Esophagus squamous epithelium (tissue), 5 donors: ENCODE data around the gene GLRX3. TPM values are rescaled to one million over a fixed set of nuclear protein-coding genes. Genes with fewer than 3 reads are reported as not detected.

ENCODE experiments used
- DNase-seq: peaks from one replicate; lab custom pipeline; 2025; lab: John Stamatoyannopoulos, UW
- H3K27ac ChIP-seq, 4 donors: fragments of 200-600 bp; sonication (generic); one replicate each; pipeline ENCODE4 v1.5.1; 2016 to 2019; ENCODE audit warnings: mild to moderate bottlenecking in 1 of 4
- H3K27me3 ChIP-seq, 4 donors: fragments of 200-600 bp; sonication (generic); 1 replicate in 3 of 4; 2 replicates in 1 of 4; pipeline versions ENCODE4 v1.5.1 to v1.6.0; 2017 to 2021; ENCODE audit warnings: antibody characterized with exemption in 1 of 4
- H3K36me3 ChIP-seq, 3 donors: fragments of 200-600 bp; sonication (generic); one replicate each; pipeline ENCODE4 v1.5.1; 2016 to 2019
- H3K4me1 ChIP-seq, 3 donors: fragments of 200-600 bp; sonication (generic); one replicate each; pipeline ENCODE4 v1.5.1; 2017 to 2019
- H3K4me3 ChIP-seq, 4 donors: fragments of 200-600 bp; sonication (generic); 1 replicate in 3 of 4; 2 replicates in 1 of 4; pipeline ENCODE4 v1.5.1; 2016 to 2019; ENCODE audit warnings: mild to moderate bottlenecking in 2 of 4, moderate library complexity in 1 of 4
- H3K9me3 ChIP-seq, 3 donors: fragments of 200-600 bp; sonication (generic); one replicate each; pipeline ENCODE4 v1.5.1; 2016 to 2019
- POLR2A ChIP-seq, 4 donors: fragments of 450-650 bp; IDR thresholded peaks; one replicate each; pipeline ENCODE4 v1.6.1; 2017; ENCODE audit warnings: antibody characterized with exemption in 4 of 4, mild to moderate bottlenecking in 4 of 4, moderate library complexity in 3 of 4
- WGBS, 2 donors: methylation state at CpG; one replicate each; pipeline ENCODE4 v1.1.5; 2018; 5-methylcytosine and 5-hydroxymethylcytosine counted together
- intact Hi-C: fragments of 100-400 bp; cut with DNase I; formaldehyde crosslinking; loops from one replicate; pipeline ENCODE4 v1.15.0; 2022
- total RNA-seq, 4 donors: library from RNA; depleted of rRNA; stranded (reverse); fragments of >200 nt; gene quantifications; one replicate each; pipeline ENCODE4 v1.1.0, GENCODE V29; 2016
- TF ChIP-seq, protein P1 (sequence below), 6 experiments: fragments of 450-650 bp in 4 of 6; fragments of 200-600 bp in 2 of 6; sonication (generic) in 2 of 6; IDR thresholded peaks; one replicate each; pipeline ENCODE4 v1.5.1; 2016 to 2019; ENCODE audit warnings: antibody characterized with exemption in 6 of 6, mild to moderate bottlenecking in 4 of 6, moderate library complexity in 4 of 6
- donor health status: DM: yes; HTN: yes; CAD: no.

Gene GLRX3
- total RNA-seq, 4 donors from 2014 or later: 48.5 to 115 (median 81.8) TPM

- no peaks in the 10 kb centered on the region for H3K36me3 ChIP-seq
- no peak for TF ChIP-seq POLR2A (IDR thresholded peaks at IDR 0.05)
- TF ChIP-seq, protein P1, sequence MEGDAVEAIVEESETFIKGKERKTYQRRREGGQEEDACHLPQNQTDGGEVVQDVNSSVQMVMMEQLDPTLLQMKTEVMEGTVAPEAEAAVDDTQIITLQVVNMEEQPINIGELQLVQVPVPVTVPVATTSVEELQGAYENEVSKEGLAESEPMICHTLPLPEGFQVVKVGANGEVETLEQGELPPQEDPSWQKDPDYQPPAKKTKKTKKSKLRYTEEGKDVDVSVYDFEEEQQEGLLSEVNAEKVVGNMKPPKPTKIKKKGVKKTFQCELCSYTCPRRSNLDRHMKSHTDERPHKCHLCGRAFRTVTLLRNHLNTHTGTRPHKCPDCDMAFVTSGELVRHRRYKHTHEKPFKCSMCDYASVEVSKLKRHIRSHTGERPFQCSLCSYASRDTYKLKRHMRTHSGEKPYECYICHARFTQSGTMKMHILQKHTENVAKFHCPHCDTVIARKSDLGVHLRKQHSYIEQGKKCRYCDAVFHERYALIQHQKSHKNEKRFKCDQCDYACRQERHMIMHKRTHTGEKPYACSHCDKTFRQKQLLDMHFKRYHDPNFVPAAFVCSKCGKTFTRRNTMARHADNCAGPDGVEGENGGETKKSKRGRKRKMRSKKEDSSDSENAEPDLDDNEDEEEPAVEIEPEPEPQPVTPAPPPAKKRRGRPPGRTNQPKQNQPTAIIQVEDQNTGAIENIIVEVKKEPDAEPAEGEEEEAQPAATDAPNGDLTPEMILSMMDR (IDR thresholded peaks at IDR 0.05): no peak
- no peak for DNase-seq
- 51 to 84% methylated on average over 9 to 11 of the region's 21 CpGs for WGBS, 2 donors
- no peaks in the 10 kb centered on the region for H3K9me3 ChIP-seq
- peaks cover 0 to 8% (median 0%) of the 10 kb centered on the region in 4 donors for H3K27me3 ChIP-seq
- no peak overlapping the region for H3K4me3 ChIP-seq
- peaks cover 8 to 17% (median 11%) of the 10 kb centered on the region in 3 donors for H3K4me1 ChIP-seq
- H3K27ac ChIP-seq: no peak overlapping the region
- intact Hi-C loops: no loop called here
These were observed 58.2 kb downstream of the GLRX3 start for GRCh38 chr10:130194194-130194990.

DNA sequence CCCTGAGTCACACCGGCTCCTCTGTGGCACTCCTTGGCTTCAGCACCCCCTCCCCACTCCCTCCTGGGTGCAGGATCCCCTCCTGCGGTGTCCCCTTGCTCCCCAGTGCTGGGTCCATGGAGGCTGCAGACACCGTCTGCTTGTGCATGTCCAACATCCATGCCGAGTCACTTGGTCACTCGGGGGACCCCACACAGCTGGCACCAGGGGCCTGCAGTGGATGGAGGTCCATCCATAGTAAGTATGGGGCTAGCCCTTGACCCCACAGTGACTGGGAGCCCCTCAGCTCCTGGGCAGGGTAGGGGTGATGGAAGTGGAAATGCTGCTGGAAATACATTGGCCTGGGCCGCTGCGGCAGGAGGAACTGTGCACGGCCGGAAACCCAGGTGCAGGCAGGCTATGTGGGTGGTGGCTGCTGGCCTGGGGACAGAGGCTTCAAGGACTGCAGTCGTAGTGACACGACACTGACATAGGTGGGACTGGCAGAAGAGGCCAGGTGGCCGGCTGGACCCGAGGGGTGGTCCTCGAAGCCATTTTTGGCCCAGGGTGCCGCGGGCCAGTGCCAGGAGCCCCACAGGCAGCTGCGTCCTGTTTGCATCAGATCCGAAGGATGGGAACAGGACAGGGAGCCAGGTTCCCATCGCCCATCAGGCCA lies 58.9 kb downstream of the GLRX3 start:
- peaks cover 0 to 12% (median 0%) of the 10 kb centered on the region in 4 donors for H3K27me3 ChIP-seq
- peaks cover 8 to 11% (median 8%) of the 10 kb centered on the region in 3 donors for H3K4me1 ChIP-seq
- intact Hi-C loops: no loop called here
- H3K27ac ChIP-seq: no peak overlapping the region
- H3K36me3 ChIP-seq: no peaks in the 10 kb centered on the region
- TF ChIP-seq, protein P1 (IDR thresholded peaks at IDR 0.05): no peak
- no peak for TF ChIP-seq POLR2A (IDR thresholded peaks at IDR 0.05)
- WGBS, 2 donors: 89 to 96% methylated on average over 8 to 9 of the region's 19 CpGs
- no peaks in the 10 kb centered on the region for H3K9me3 ChIP-seq
- H3K4me3 ChIP-seq: no peak overlapping the region
- DNase-seq: no peak

- 100% methylated on average over 2 of the region's 10 CpGs; no CpG with 5 or more reads in 1 of the 2 donors for WGBS, 2 donors
- DNase-seq: no peak
- H3K36me3 ChIP-seq: no peaks in the 10 kb centered on the region
- no peak overlapping the region for H3K4me3 ChIP-seq
- no peaks in the 10 kb centered on the region for H3K9me3 ChIP-seq
- intact Hi-C loops: no loop called here
- TF ChIP-seq POLR2A (IDR thresholded peaks at IDR 0.05): no peak
- TF ChIP-seq, protein P1 (IDR thresholded peaks at IDR 0.05): no peak
- peaks cover 0 to 13% (median 0%) of the 10 kb centered on the region in 4 donors for H3K27me3 ChIP-seq
- H3K27ac ChIP-seq: no peak overlapping the region
- H3K4me1 ChIP-seq: peaks cover 2 to 4% (median 3%) of the 10 kb centered on the region in 3 donors
These were observed 59.6 kb downstream of the GLRX3 start for GRCh38 chr10:130195746-130196294.

DNA sequence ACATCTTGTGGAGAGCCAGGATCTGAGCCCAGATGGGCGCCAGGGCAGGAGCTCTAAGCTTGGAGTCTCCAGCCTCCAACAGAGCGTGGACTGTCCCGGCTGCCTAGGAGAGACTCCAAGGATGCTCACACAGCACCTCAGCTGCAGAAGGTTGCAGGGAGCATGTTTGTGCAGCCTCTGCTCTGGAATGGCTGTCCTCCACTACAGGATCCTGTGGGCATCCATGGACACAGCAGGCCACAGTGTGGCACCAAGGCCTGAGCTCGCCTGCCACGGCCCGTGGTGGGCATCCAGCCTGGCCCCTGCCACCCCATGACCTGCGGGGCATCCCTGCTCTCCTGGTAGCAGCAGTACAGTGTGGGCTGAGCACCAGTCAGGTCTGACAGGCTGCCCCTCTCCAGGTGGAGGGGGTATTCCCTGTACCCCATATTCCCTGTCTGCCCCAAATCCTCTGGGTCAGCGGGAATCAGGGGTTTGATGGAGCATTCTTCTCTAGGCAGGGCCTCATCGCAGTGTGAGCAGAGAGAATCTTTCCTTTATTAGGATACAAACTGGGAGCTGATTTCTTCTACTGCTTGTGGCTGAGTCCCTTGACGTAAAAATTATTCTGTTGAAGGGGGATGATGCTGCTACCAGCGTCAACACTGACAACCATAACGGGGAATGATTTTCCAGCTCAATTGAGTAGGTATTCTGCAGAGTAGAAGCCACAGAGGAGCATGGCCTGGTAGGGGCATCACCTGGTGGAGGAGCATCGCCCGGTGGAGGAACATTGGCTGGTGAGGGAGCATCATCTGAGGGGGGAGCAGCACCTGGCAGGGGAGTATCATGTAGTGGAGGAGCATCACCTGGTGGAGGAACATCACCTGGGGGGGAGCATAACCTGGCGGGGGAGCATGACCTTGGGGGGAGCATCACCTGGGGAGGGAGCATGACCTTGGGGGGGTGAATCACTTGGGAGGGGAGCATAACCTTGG lies 60.6 kb downstream of the GLRX3 start:
- Histone ChIP-seq H3K36me3 (no peaks in the 10 kb centered on the region), H3K4me1 (no peaks in the 10 kb centered on the region), H3K27ac (no peak overlapping the region), H3K4me3 (no peak overlapping the region), H3K27me3 (peaks cover 0 to 16% (median 0%) of the 10 kb centered on the region in 4 donors), H3K9me3 (no peaks in the 10 kb centered on the region)
- no peak for DNase-seq
- 74 to 94% methylated on average over 3 to 4 of the region's 15 CpGs for WGBS, 2 donors
- TF ChIP-seq, protein P1 (IDR thresholded peaks at IDR 0.05): no peak
- no peak for TF ChIP-seq POLR2A (IDR thresholded peaks at IDR 0.05)
- intact Hi-C loops: no loop called here
